NCI-H345 treated with DMSO at 0.1 percent for 48 hours (cell line): Measurements from ENCODE around the gene POLR2F.
A peak's percentile ranks its signal among the peaks of the same experiment; 100 is the strongest.

Experiments
- DNase-seq: peaks from one replicate; lab custom pipeline; 2025; ENCODE audit not compliant: unreplicated experiment; lab: John Stamatoyannopoulos, UW

The POLR2F gene

GRCh38 chr22:37953437-37954179, at the start of gene POLR2F, which contains the start of gene C22orf23:
POLR2F (plus strand) TSS chr22:37953699; CDS start chr22:37953788, 89 bp downstream.
C22orf23 (minus strand) TSS chr22:37953601; CDS start chr22:37953149, 452 bp downstream.
- peak; percentile 74 for DNase-seq

GRCh38 chr22:37904572-37905533, 48.6 kb upstream of the POLR2F start:
- DNase-seq, result no peak

GRCh38 chr22:37905534-37906363, 47.8 kb upstream of the POLR2F start, which contains the start of gene MICALL1:
MICALL1 (plus strand) TSS chr22:37906297; CDS start chr22:37906423, 126 bp downstream.
- no peak for DNase-seq

- DNase-seq, result no peak
Measured at GRCh38 chr22:37906364-37907008, 47.0 kb upstream of the POLR2F start.

GRCh38 chr22:37907036-37907954, 46.2 kb upstream of the POLR2F start:
- no peak for DNase-seq

GRCh38 chr22:37909766-37910165, 43.7 kb upstream of the POLR2F start:
- no peak for DNase-seq

- no peak for DNase-seq
Measured at GRCh38 chr22:37910890-37911672, 42.4 kb upstream of the POLR2F start.

GRCh38 chr22:37911697-37912096, 41.8 kb upstream of the POLR2F start:
- no peak for DNase-seq

GRCh38 chr22:37912171-37912570, 41.3 kb upstream of the POLR2F start:
- DNase-seq, result no peak

- no peak for DNase-seq
Measured at GRCh38 chr22:37913233-37913721, 40.2 kb upstream of the POLR2F start.

- no peak for DNase-seq
Measured at GRCh38 chr22:37916311-37916710, 37.2 kb upstream of the POLR2F start.

- no peak for DNase-seq
Measured at GRCh38 chr22:37917874-37918548, 35.5 kb upstream of the POLR2F start.

- no peak for DNase-seq
Measured at GRCh38 chr22:37918580-37919270, 34.8 kb upstream of the POLR2F start.

GRCh38 chr22:37920126-37920525, 33.4 kb upstream of the POLR2F start:
- DNase-seq, result no peak

- DNase-seq, result no peak
Measured at GRCh38 chr22:37922191-37922590, 31.3 kb upstream of the POLR2F start.

- DNase-seq, result no peak
Measured at GRCh38 chr22:37923927-37924326, 29.6 kb upstream of the POLR2F start.

GRCh38 chr22:37924386-37925065, 29.0 kb upstream of the POLR2F start:
- no peak for DNase-seq
